Activated T-helper 2 cell treated with anti-CD3 and anti-CD28 coated beads, Interferon-gamma antibody, Interleukin-2, Interleukin-4, amounts not matched to agents 10 μg/mL and 5 μg/mL and 100 μg/mL, durations not matched to agents 14 hours and 24 hours and 36 hours (primary cell): ENCODE data around the gene BRIP1. TPM values are rescaled to one million over a fixed set of nuclear protein-coding genes. Genes with fewer than 3 reads are reported as not detected.
"Not testable (repeated sequence)": the region's sequence is repeated elsewhere in the genome, so short reads cannot be mapped to it uniquely, and the experiment has no call there.

Experiments
- DNase-seq: peaks from one replicate; pipeline ENCODE4 v3.0.0; 2021; ENCODE audit warnings: low spot score
- H3K27ac Mint-ChIP-seq: one replicate; pipeline ENCODE4 v1.8.0; 2021; ENCODE audit warnings: mixed read lengths
- H3K27me3 Mint-ChIP-seq: one replicate; pipeline ENCODE4 v1.8.0; 2021; ENCODE audit warnings: low read depth, mixed read lengths
- H3K36me3 Mint-ChIP-seq: one replicate; pipeline ENCODE4 v1.8.0; 2021; ENCODE audit warnings: low read depth, mixed read lengths
- H3K4me1 Mint-ChIP-seq: one replicate; pipeline ENCODE4 v1.8.0; 2021; ENCODE audit warnings: low read depth, mixed read lengths
- H3K4me3 Mint-ChIP-seq: one replicate; pipeline ENCODE4 v1.8.0; 2021; ENCODE audit warnings: low read depth, mild to moderate bottlenecking, moderate library complexity, mixed read lengths
- H3K9me3 Mint-ChIP-seq: one replicate; pipeline ENCODE4 v1.8.0; 2021; ENCODE audit warnings: mixed read lengths
- intact Hi-C: fragments of 100-400 bp; cut with micrococcal nuclease; formaldehyde crosslinking; loops from one replicate; pipeline ENCODE4 v1.15.1; 2023
- total RNA-seq: library from RNA; stranded (reverse); gene quantifications from 2 replicates; pipeline ENCODE4 v1.2.3, GENCODE V29; 2022

BRIP1 gene
- total RNA-seq, 1 donor from 2014 or later = 16.4 TPM

GRCh38 chr17:61878984-61879612 lies 15.8 kb upstream of the BRIP1 start:
- no peak for DNase-seq
- intact Hi-C loops = no loop called here
- Mint-ChIP-seq H3K4me3 (no peak overlapping the region), H3K27me3 (no peaks in the 10 kb centered on the region), H3K27ac (no peak overlapping the region), H3K36me3 (peaks cover 33% of the 10 kb centered on the region), H3K4me1 (no peaks in the 10 kb centered on the region), H3K9me3 (no peaks in the 10 kb centered on the region)

GRCh38 chr17:61878520-61878919 lies 15.2 kb upstream of the BRIP1 start:
- Mint-ChIP-seq H3K36me3 (peaks cover 38% of the 10 kb centered on the region), H3K27ac (no peak overlapping the region), H3K27me3 (no peaks in the 10 kb centered on the region), H3K4me1 (peaks cover 3% of the 10 kb centered on the region), H3K9me3 (no peaks in the 10 kb centered on the region), H3K4me3 (no peak overlapping the region)
- intact Hi-C loops = no loop called here
- DNase-seq = no peak

- intact Hi-C loops = no loop called here
- Mint-ChIP-seq H3K27me3 (no peaks in the 10 kb centered on the region), H3K27ac (no peak overlapping the region), H3K9me3 (no peaks in the 10 kb centered on the region), H3K4me3 (no peak overlapping the region), H3K4me1 (peaks cover 3% of the 10 kb centered on the region), H3K36me3 (peaks cover 37% of the 10 kb centered on the region)
- no peak for DNase-seq
These were observed 14.5 kb upstream of the BRIP1 start for GRCh38 chr17:61877837-61878236.

GRCh38 chr17:61875804-61876203 lies 12.5 kb upstream of the BRIP1 start:
- no peak overlapping the region for H3K27ac Mint-ChIP-seq
- H3K4me1 Mint-ChIP-seq = peaks cover 3% of the 10 kb centered on the region
- intact Hi-C loops = no loop called here
- H3K36me3 Mint-ChIP-seq = peaks cover 37% of the 10 kb centered on the region
- no peaks in the 10 kb centered on the region for H3K27me3 Mint-ChIP-seq
- DNase-seq = no peak
- H3K9me3 Mint-ChIP-seq = no peaks in the 10 kb centered on the region
- H3K4me3 Mint-ChIP-seq = no peak overlapping the region

- intact Hi-C loops = no loop called here
- H3K27ac Mint-ChIP-seq = no peak overlapping the region
- H3K9me3 Mint-ChIP-seq = no peaks in the 10 kb centered on the region
These were observed 12.0 kb upstream of the BRIP1 start for GRCh38 chr17:61875285-61875684.

GRCh38 chr17:61874075-61874474 lies 10.7 kb upstream of the BRIP1 start:
- Mint-ChIP-seq H3K27me3 (no peaks in the 10 kb centered on the region), H3K4me1 (peaks cover 3% of the 10 kb centered on the region), H3K27ac (no peak overlapping the region), H3K4me3 (no peak overlapping the region), H3K36me3 (peaks cover 47% of the 10 kb centered on the region), H3K9me3 (no peaks in the 10 kb centered on the region)
- DNase-seq = no peak
- intact Hi-C loops = no loop called here

More at GRCh38 chr17:61875285-61875684, 12.0 kb upstream of the BRIP1 start:
- H3K36me3 Mint-ChIP-seq = peaks cover 38% of the 10 kb centered on the region
- DNase-seq = no peak
- peaks cover 3% of the 10 kb centered on the region for H3K4me1 Mint-ChIP-seq
- H3K4me3 Mint-ChIP-seq = no peak overlapping the region
- H3K27me3 Mint-ChIP-seq = no peaks in the 10 kb centered on the region

- H3K9me3 Mint-ChIP-seq = no peaks in the 10 kb centered on the region
These were observed 8.8 kb upstream of the BRIP1 start for GRCh38 chr17:61872099-61872498.

GRCh38 chr17:61869138-61869537 lies 5.8 kb upstream of the BRIP1 start:
- Mint-ChIP-seq H3K36me3 (peaks cover 30% of the 10 kb centered on the region), H3K4me3 (no peak overlapping the region), H3K27me3 (no peaks in the 10 kb centered on the region), H3K9me3 (no peaks in the 10 kb centered on the region), H3K4me1 (peaks cover 5% of the 10 kb centered on the region), H3K27ac (no peak overlapping the region)
- no peak for DNase-seq
- intact Hi-C loops = no loop called here

More at GRCh38 chr17:61872099-61872498, 8.8 kb upstream of the BRIP1 start:
- intact Hi-C loops = no loop called here
- Mint-ChIP-seq H3K27ac (no peak overlapping the region), H3K36me3 (peaks cover 40% of the 10 kb centered on the region), H3K27me3 (no peaks in the 10 kb centered on the region), H3K4me3 (no peak overlapping the region), H3K4me1 (peaks cover 3% of the 10 kb centered on the region)
- no peak for DNase-seq

GRCh38 chr17:61868074-61868473 lies 4.7 kb upstream of the BRIP1 start:
- Mint-ChIP-seq H3K9me3 (no peaks in the 10 kb centered on the region), H3K4me3 (no peak overlapping the region), H3K27me3 (no peaks in the 10 kb centered on the region), H3K27ac (no peak overlapping the region), H3K36me3 (peaks cover 24% of the 10 kb centered on the region), H3K4me1 (peaks cover 10% of the 10 kb centered on the region)
- intact Hi-C loops = no loop called here
- DNase-seq = no peak

- Mint-ChIP-seq H3K36me3 (peaks cover 22% of the 10 kb centered on the region), H3K4me1 (peaks cover 18% of the 10 kb centered on the region), H3K4me3 (no peak overlapping the region), H3K27me3 (no peaks in the 10 kb centered on the region), H3K9me3 (no peaks in the 10 kb centered on the region), H3K27ac (no peak overlapping the region)
- intact Hi-C loops = no loop called here
- no peak for DNase-seq
These were observed 3.7 kb upstream of the BRIP1 start for GRCh38 chr17:61867033-61867432.

GRCh38 chr17:61863801-61864126 lies 436 bp upstream of the BRIP1 start:
- peaks cover 16% of the 10 kb centered on the region for H3K36me3 Mint-ChIP-seq
- intact Hi-C loops = loop anchor here (2.0 to 5.0 kb wide), 2 partner anchors 63 to 204 kb away; partner anchors contain the start of genes INTS2 and MED13

GRCh38 chr17:61862105-61862574 lies 1.2 kb downstream of the BRIP1 start:
- Mint-ChIP-seq H3K27me3 (no peaks in the 10 kb centered on the region), H3K9me3 (no peaks in the 10 kb centered on the region), H3K4me1 (peaks cover 36% of the 10 kb centered on the region), H3K27ac (peak overlapping the region; percentile 94), H3K4me3 (peak overlapping the region; percentile 93), H3K36me3 (peaks cover 18% of the 10 kb centered on the region)
- no peak for DNase-seq
- intact Hi-C loops = loop anchor here (2.0 to 5.0 kb wide), 2 partner anchors 65 to 205 kb away; partner anchors contain the start of genes INTS2 and MED13

More at GRCh38 chr17:61863801-61864126, 436 bp upstream of the BRIP1 start:
- Mint-ChIP-seq H3K27ac (peak overlapping the region; percentile 94), H3K9me3 (no peaks in the 10 kb centered on the region), H3K27me3 (no peaks in the 10 kb centered on the region), H3K4me3 (peak overlapping the region; percentile 93), H3K4me1 (peaks cover 36% of the 10 kb centered on the region)
- no peak for DNase-seq

- H3K27ac Mint-ChIP-seq, DNase-seq, H3K9me3 Mint-ChIP-seq, H3K4me3 Mint-ChIP-seq, H3K27me3 Mint-ChIP-seq: not testable (repeated sequence)
- intact Hi-C loops = loop anchor here (5.0 kb wide), 1 partner anchor 207 kb away; the partner anchor contains the start of gene MED13
- H3K36me3 Mint-ChIP-seq = peaks cover 25% of the 10 kb centered on the region
- peaks cover 40% of the 10 kb centered on the region for H3K4me1 Mint-ChIP-seq
These were observed 2.9 kb downstream of the BRIP1 start for GRCh38 chr17:61860397-61860796.
